HG03439 (cell line): ENCODE results near the gene ZBTB8A.
"Not testable (repeated sequence)": the region's sequence is repeated elsewhere in the genome, so short reads cannot be mapped to it uniquely, and the experiment has no call there.

ENCODE experiments used
- ATAC-seq: cut with Tn5 transposase; IDR thresholded peaks from one replicate; pipeline ENCODE4 v1.9.1; 2021; ENCODE audit warnings: mild to moderate bottlenecking, moderate library complexity; ENCODE audit not compliant: unreplicated experiment

ZBTB8A gene

DNA sequence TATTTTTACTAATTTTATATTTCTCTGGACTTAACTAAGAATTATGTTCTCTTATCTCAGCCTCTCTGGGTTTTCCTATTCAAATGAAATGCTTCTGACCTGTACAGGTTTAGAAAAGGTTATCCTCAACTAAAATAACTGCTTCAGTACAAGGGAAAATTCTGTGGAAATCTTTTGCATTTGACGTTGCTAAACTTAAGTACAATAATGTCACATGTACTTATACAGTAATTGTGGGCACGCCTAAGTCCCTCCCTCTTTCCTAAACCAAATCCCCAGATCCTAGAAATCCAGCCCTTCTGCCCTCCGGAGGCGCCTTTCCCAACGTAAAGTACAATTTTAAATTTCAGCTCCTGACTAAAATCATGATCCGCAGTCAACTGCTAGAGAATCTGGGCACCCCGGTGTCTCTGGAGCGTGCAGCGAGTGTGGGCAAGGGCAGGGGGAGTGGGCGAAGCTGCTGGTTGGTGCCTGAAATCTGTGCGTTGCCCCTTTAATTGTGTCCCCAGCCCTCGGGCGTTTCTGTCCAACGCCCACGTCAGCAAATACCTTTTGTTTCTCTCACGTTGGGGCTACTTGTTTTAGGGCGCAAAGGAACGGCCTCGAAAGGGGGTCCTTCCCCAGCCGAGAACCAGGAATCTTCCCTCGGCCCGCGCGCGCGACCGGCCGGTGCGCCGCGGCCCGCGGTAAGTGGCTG is at the start of gene ZBTB8A:
Gene ZBTB8A (plus strand): TSS at position 541 of the 697 bp plus-strand sequence. CDS start 53,505 bp downstream, outside the sequence.
- no peak for ATAC-seq

DNA sequence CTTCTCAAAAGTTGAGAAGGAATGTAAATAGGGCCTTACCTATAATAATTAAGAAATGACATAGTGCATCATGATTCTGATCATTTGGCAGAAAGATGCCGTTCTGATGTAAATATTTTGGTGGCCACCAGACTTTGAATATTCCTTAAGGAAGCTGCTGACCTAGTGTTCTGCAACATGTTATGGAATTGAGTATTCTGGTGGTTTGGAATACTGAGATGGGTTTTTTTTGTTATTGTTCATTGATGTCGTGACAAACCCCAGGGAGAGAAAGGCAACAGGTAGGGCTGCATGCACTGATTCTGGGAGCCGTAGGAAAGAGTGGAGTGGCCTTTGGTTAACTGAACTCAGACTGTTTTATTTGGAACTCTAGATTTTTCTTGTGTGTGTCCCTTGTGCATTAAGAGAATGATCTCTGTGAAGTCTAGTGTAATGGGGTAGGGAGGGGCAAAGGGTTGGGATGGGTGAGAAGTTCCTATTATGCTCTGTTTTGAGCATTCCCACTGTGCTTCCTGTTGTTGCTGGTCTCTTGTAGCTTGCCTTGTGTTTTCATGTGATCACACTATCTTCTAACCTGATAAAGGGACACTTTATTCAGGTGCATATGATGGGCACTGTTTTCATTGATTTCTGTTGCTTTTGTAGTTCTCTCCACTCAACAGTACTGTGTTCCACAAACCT is 49.3 kb upstream of the ZBTB8A start:
- no peak for ATAC-seq

DNA sequence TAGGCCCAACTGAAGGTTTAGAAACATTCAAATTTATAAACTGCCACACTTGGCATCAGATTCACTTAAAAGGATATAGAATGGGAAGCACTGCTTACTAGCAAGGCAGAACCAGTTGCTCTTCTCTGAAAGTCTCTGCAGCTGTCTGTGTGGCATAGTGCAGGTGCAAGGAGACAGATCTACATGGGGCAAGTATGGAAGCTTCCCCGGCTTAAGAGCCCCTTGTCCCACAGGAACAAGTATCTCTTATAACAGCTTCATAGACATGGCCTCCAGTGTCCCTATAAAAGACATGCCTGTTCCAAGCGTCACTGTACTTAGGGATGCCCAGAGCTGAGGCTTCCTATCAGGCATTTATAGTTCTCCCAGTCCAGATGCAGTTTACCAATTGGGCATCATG is 47.8 kb upstream of the ZBTB8A start:
- ATAC-seq, result no peak

DNA sequence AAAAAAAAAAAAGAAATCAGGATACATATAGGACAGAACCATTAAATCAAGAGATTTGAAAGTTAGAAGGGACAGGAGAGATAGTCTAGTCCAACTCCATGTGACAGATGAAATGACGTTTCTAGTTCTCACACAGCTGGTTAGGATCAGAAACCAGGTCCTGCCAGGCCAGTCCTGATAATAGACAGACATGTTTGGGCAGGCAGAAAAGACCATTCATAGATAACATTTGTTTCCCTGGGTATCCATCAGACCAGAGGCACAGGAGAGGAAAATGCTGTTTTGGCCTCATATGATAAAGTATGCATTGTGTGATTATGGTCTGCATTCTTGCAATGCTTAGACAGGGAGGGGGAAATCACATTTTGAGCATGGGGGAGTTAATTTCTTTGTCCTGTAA is 45.0 kb upstream of the ZBTB8A start:
- no peak for ATAC-seq

DNA sequence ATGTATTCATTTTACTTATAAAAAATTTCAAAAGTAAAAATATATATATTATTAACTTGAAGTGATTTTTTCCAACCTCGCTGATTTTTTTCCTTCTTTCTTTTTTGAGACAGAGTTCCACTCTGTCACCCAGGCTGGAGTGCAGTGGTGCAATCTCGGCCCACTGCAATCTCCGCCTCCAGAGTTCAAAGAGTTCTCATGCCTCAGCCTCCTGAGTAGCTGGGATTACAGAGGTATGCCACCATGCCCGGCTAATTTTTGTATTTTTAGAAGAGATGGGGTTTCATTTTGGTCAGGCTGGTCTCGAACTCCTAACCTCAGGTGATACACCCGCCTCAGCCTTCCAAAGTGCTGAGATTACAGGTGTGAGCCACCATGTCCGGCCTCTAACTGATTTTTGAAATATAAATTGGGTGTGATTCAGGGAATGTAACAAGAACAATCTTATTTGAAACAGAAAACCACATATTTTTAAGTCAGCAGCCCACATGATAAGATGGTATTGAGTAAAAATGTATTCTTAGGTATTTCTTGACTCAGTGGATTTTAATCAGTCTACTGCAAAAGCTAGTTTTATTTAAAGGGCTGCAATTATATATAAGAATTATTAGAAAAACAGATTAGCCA is 44.4 kb upstream of the ZBTB8A start:
- no peak for ATAC-seq

DNA sequence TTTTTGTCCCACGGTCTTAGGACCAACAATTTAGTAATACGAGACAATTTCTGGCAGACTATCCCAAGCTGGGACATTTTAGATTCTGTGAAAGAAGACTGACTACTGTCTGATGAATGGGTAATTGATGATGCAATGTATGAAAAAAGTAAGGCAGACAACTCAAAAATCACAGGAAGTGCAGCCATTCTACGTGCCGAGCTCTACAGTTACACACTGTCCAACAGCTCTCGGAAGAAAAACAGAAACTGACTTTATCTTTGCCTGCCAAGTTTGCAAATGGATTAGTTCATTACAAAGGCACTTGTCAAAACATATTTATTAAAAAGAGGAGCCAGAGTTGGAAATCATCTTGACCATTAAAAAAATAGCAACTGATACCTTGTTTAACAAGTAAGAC is 43.1 kb upstream of the ZBTB8A start:
- ATAC-seq, result no peak

DNA sequence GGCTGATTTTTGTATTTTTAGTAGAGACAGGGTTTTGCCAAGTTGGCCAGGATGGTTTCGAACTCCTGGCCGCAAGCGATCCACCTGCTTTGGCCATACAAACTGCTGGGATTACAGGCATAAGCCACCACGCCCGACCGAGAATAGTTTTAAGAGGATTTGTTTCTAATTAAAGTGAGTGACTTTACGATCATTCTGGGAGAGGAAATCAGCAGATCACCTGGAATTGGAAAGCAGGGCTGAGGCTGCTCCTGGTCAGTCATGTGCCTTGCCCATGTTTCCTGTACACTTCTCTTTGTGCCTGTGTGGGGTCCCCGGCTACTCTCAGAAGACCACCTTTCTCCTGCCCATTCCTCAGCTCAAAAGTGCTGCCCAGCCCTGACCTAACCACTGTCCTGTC is 40.5 kb upstream of the ZBTB8A start:
- no peak for ATAC-seq

DNA sequence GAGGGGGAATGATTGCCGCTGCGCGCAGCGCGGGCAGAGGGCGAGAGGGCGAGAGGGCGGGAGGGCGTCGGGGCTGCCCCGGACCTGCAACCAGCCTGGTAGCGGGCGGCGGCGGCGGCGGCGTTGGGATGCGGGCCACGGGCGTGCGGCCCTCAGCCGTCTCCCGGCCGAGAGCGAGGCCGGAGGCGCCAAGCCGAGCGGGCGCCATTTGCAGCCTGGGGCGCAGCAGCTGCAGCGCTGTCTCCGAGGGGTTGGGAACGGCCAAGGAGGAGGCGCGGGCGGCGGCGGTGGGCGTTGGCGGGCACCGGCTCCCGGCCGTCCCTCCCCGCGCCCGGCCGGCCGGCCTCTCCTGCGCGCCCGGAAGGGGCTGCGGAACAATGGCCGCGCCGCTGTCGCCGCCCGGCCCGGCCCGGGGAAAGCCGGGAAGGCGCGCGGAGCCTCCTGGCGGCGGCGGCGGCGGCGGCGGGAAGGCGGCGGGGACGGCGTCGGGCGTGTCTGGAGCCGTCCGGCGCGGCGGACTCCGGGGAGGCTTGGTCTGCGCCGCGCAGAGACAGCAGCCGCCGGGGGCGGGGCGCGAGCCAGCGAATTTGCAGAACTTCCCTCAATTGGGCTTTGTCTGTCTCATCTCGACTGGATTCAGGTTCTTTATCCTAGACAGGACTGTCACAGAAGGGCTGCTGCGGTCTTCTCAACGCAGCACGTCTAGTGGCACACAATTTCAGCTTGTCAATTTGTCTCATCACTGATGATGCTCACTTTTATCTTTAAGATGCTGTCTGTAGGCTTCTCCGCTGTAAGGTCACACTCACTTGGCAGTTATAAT is 38.6 kb upstream of the ZBTB8A start:
- ATAC-seq, result peak; percentile 56

DNA sequence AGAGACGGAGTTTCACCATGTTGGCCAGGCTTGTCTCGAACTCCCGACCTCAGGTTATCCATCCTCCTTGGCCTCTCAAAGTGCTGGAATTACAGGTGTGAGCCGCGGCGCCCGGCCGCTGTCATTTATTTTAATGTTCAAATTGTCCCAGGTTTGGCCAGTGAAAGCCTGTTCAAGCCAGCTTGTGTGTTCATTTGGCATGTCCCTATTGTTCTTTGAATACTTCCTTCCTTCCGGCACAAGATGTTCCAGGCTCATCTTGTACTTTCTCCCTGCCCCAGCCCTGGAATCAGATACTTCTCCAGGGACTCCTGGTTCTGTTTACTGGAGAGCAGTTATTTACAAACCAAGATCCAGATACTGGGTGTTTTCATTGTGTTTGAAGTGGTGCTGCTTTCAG is 37.4 kb upstream of the ZBTB8A start:
- ATAC-seq, result no peak

DNA sequence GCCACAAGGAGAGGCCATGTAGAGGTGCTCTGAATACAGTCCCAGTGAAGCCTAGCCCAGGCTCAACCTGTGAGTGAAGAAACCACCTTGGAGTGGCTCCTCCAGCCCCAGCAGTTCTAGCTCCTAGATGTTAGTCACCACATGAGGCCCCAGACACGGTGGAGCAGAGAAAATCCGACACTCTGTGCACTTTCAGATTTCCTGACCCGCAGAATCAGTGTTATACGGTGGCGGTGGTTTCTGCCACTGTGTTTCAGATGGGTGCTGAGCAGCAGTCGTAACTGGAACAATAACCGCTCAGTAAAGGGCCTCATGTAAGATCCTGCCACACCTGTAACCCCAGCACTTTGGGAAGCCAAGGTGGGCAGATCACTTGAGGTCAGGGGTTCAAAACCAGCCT is 36.1 kb upstream of the ZBTB8A start:
- no peak for ATAC-seq

DNA sequence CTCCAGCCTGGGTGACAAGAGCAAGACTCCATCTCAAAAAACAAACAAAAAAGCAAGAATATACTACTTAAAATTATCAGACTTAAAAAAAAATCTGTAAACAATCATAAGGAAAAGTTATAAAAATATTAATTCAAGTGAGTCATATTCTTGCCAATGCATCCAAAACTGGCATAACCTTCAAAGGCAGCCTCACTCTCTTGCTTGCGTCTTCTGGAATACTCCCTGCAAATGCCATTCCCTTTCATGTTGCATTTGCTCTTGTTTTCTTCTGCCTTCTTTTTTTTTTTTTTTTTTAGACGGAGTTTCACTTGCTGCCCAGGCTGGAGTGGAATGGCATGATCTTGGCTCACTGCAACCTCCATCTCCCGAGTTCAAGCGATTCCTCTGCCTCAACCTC is 32.2 kb upstream of the ZBTB8A start:
- ATAC-seq, result no peak

DNA sequence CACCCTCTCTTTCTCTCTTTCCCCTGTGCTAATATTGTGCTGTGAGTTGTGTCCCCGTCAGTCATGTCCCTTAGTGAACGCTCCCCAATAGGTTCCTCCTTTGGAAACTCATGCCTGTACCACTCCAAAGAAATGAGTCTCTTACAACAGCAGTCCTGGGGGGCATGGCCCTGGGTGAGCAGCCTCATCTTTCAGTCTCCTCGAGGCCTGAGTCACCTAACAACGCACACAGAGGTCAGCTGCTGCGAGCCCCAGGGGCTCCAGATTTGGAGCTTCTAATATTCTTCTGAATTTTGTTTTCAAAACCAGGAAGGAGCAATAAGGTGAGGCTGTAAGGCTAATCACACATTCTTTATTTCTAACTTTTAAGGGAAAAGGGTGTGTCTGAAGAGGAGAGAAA is 30.5 kb upstream of the ZBTB8A start:
- no peak for ATAC-seq

DNA sequence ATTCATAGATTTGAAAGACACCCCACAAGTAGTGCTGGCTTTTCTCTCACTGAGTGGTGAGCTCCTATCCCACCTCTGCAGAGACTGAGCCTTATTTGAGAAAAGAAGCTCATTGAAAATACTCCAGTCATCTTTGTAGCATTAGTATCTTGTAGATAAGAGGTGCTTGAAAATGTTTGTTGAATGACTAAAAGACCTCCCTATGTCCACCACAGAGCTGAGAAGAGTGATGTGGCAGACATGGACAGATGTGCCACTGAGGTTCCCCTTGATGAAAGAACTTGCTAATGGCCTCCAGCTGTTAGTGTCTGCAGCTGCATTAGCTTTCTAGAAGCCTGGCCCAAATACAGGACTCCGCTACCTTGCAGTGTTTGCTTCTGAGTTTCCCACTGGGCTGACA is 29.3 kb upstream of the ZBTB8A start:
- no peak for ATAC-seq

DNA sequence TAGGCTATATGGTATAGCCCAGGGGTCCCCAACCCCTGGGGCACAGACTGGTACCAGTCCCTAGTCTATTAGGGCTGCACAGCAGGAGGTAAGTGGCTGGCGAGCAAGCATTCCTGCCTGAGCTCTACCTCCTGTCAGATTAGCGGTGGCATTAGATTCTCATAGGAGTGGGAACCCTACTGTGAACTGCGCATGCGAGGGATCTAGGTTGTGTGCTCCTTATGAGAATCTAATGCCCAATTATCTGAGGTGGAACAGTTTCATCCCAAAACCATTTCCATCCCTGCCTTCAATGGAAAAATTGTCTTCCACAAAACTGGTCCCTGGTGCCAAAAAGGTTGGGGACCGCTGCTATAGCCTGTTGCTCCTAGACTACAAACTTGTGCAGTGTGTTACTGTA is 22.8 kb upstream of the ZBTB8A start:
- no peak for ATAC-seq

DNA sequence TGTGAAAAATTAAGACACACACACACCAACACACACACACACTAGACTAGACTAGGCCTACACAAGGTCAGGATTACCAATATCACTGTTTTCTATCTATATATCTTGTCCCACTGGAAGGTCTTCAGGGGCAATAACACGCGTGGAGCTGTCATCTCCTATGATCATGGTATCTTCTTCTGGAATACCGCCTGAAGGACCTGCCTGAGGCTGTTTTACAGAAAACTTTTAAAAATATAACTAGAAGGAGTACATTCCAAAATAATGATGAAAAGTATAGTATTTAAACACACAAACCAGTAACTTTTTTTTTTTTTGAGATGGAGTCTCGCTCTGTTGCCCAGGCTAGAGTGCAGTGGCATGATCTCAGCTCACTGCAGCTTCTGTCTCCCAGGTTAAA is 20.3 kb upstream of the ZBTB8A start:
- ATAC-seq, result no peak

DNA sequence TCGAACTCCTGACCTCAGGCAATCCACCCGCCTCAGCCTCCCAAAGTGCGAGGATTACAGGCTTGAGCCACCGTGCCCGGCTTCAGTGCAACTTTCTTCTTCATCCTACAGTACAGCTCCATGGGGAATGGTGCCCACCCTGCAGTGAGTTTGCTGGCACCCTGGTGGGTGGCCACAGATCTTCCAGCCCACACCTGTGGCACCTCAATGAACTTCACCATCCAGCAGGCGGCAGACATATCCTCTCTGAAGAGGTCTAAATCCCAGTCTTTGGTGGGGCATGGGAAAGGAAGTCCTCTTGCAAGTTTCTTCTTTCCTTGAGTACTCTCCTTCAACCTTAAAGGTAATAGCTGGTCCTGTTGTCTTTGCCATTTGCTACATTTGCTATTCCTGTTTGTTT is 18.1 kb upstream of the ZBTB8A start:
- no peak for ATAC-seq

DNA sequence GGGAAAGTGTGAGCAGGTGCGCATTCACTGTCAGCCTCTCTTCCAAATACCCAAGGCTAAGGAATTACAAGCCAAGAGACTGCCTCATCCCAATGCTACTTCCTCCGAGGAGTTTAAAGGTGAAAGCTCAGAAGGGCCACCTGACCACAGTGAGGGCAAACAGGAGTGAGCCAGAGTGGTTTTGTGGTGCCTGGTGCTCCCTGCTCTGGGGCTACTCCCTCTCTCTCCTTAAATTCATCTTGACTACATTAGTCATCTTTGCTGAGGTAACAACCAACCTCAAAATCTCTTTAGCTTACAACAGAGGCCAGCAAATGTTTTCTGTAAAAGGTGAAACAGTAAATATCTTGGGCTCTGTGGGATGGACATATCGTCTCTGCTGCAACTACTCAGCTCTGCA is 14.2 kb upstream of the ZBTB8A start:
- ATAC-seq, result no peak

DNA sequence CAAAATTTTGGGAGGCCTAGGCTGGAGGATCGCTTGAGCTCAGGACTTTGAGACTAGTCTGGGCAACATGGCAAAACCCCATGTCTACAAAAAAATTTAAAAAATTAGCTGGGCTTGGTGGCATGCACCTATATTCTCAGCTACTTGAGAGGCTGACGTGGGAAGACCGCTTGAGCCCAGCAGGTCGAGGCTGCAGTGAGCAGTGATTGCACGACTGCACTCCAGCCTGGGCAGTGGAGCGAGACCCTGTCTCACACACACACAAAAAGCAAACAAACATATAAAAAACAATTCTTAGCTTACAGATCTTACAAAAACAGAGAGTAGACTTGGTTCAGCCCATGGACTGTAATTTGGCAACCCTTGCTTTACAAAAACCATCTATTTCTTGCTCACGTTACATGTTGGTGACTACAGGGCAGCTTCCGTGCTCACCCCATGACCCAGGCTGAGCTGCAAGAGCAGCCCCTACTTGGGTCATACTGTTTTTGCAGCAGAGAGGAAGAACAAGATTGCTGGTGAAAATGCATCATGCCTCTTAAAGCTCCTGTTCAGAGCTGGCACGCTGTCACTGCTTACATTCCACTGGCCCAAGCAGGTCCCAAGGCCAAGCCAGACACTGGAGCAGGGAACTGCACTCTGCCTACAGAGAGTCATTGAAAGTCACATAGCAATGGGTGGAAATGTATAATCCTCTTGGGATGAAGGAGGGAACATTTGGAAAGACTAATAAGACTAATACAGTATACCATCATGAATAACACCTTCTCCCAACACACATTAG is 13.4 kb upstream of the ZBTB8A start:
- no peak for ATAC-seq

DNA sequence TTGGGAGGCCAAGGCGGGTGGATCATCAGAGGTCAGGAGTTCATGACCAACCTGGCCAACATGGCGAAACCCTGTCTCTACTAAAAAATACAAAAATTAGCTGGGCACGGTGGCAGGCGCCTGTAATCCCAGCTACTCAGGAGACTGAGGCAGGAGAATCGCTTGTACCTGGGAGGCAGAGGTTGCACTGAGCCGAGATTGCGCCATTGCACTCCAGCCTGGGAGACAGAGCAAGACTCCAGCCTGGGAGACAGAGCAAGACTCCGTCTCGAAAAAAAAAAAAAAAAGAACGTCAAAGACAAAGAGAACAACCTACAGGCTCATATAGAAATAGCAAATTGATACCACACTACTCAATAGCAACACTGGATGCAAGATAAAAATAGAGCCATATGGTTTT is 10.7 kb upstream of the ZBTB8A start:
- ATAC-seq, result not testable (repeated sequence)

DNA sequence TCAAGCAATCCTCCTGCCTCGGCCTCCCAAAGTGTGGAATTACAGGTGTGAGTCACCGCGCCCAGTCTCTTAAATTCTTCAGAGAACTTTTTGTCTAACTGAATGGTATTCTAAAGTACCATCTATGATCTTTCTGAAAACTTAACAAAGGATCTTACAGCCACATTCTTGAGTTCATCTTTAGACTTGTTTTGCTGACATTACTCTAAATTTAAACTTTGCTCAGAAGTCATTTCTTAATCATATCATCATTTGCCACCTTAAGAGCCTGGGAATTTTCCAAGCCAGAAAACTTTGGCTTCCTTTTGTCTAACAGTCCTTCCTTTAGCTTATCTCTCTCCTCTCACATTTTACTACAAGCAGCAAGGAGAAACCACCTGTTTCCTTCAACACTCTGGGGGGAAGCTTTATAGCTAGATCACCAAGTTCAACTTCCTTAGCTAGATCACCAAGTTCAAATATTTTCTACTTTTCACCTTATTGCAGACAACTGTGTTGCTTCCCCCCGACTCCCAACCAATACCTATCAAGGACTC is 5.4 kb upstream of the ZBTB8A start:
- no peak for ATAC-seq
